Bronchial epithelial cell (primary cell): ENCODE measurements around the gene CCR2. TPM values are rescaled to one million over a fixed set of nuclear protein-coding genes. Genes with fewer than 3 reads are reported as not detected.

Experiments used
- DNase-seq: peaks from one replicate; pipeline ENCODE4 v3.0.0-alpha.2; 2010; ENCODE audit warnings: low read depth
- FAIRE-seq: peaks from 2 replicates; lab custom pipeline; 2011; peaks lifted over from hg19 to GRCh38; lab: Jason Lieb, UNC
- H3K27me3 ChIP-seq: 2 replicates; pipeline ENCODE4 v1.5.1; 2011; ENCODE audit warnings: low read length; ENCODE audit not compliant: control insufficient read depth, insufficient read depth
- H3K36me3 ChIP-seq: 2 replicates; pipeline ENCODE4 v1.5.1; 2011; ENCODE audit warnings: low read length; ENCODE audit not compliant: control insufficient read depth, insufficient read depth
- H3K4me3 ChIP-seq: 2 replicates; pipeline ENCODE4 v1.5.1; 2011; ENCODE audit warnings: mild to moderate bottlenecking, low read depth, low read length, control low read depth
- total RNA-seq: library from RNA; depleted of rRNA; stranded (reverse); fragments of >200 nt; gene quantifications from 2 replicates; pipeline ENCODE4 v1.2.1, GENCODE V29; 2014
- TF ChIP-seq, protein P1 (sequence below): IDR thresholded peaks from 2 replicates; pipeline ENCODE4 v1.5.1; 2011; ENCODE audit warnings: mild to moderate bottlenecking, moderate library complexity, low read length, control low read depth, inconsistent platforms; ENCODE audit not compliant: insufficient read depth, severe bottlenecking

CCR2 gene
- total RNA-seq, 1 donor from 2014 or later, result not detected

DNA sequence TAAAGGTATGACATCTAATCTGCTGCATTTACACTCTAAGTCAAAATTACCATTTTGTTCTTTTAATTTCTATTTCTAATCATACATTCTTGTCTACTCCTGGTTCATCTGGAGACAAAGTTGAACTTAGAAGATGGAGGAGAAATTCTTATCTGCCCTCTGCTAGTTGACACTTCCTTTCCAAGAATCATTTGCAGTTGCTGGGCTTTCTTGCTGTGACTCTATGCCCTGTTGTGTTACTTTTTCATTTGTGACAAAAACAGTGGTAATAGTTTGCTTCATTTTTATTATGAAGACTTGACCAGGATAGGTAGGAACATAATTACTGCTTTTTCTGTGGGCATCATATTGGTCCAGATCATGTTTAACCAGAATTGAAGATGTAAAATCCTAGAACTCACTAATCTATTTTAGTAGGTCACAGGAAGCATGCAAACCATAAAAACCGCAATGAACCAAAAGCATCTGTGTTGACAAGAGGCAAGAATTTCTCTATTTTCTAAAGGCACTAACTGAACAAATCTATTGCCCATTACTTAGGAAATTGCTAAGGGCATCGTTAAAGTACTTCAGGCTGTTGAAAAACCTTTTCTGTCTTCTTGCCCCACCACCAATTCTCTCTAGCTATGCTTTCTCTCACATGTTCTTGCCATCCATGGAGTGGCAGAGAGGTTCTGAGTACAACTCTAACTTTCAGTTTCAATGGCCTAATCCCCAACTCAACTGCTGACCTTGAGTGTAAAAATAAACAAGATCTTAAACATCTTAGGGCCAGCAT lies 4.2 kb upstream of the CCR2 start:
- no peak for FAIRE-seq
- H3K27me3 ChIP-seq, result peaks cover 4% of the 10 kb centered on the region
- no peak for DNase-seq
- TF ChIP-seq, protein P1, sequence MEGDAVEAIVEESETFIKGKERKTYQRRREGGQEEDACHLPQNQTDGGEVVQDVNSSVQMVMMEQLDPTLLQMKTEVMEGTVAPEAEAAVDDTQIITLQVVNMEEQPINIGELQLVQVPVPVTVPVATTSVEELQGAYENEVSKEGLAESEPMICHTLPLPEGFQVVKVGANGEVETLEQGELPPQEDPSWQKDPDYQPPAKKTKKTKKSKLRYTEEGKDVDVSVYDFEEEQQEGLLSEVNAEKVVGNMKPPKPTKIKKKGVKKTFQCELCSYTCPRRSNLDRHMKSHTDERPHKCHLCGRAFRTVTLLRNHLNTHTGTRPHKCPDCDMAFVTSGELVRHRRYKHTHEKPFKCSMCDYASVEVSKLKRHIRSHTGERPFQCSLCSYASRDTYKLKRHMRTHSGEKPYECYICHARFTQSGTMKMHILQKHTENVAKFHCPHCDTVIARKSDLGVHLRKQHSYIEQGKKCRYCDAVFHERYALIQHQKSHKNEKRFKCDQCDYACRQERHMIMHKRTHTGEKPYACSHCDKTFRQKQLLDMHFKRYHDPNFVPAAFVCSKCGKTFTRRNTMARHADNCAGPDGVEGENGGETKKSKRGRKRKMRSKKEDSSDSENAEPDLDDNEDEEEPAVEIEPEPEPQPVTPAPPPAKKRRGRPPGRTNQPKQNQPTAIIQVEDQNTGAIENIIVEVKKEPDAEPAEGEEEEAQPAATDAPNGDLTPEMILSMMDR, result no peak
- no peak overlapping the region for H3K4me3 ChIP-seq
- no peaks in the 10 kb centered on the region for H3K36me3 ChIP-seq

DNA sequence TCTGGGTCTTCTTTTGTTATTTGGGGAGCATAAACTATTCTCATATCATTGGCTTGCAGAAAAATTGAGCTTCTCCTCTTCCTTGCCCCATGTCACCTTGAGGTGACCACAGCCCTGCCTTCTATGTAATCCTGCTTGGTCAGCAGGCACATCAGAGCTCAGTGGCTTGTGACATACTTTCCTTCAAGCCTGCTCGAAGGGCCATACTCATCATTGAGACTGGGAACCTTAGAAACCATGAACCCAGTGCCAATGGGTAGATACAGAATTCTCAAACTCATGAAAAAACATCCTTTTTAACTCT lies 3.7 kb upstream of the CCR2 start:
- no peak for FAIRE-seq
- Histone ChIP-seq H3K4me3 (no peak overlapping the region), H3K36me3 (no peaks in the 10 kb centered on the region), H3K27me3 (peaks cover 4% of the 10 kb centered on the region)
- TF ChIP-seq, protein P1, result no peak
- DNase-seq, result no peak

GRCh38 chr3:46351646-46352045 lies 2.3 kb upstream of the CCR2 start:
- no peaks in the 10 kb centered on the region for H3K36me3 ChIP-seq
- FAIRE-seq (no peak), DNase-seq (no peak)
- TF ChIP-seq, protein P1, result no peak
- H3K27me3 ChIP-seq, result peaks cover 7% of the 10 kb centered on the region
- H3K4me3 ChIP-seq, result no peak overlapping the region

GRCh38 chr3:46353090-46353489 lies 821 bp upstream of the CCR2 start:
- TF ChIP-seq, protein P1, result no peak
- Histone ChIP-seq H3K36me3 (no peaks in the 10 kb centered on the region), H3K27me3 (peaks cover 9% of the 10 kb centered on the region), H3K4me3 (no peak overlapping the region)
- FAIRE-seq (no peak), DNase-seq (no peak)

DNA sequence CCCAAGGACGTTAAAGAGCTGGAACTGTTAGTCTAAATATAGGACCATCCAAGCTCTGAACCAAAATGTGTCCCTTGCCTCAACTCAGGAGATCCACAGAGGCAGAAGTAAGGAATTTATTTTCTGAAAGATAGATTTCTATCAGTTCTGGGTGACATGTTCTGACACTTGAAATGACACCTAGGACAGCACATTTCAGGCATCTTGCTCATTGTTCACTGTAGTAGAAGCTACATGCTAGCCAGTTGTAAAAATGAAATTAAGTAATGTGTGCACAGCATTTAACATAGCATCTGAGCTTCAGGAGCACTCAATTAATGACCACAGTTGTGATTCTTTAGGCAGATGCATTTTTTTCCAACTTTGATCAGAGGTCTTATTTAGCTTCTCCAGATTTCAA lies 567 bp downstream of the CCR2 start:
- Histone ChIP-seq H3K4me3 (no peak overlapping the region), H3K27me3 (peaks cover 13% of the 10 kb centered on the region), H3K36me3 (no peaks in the 10 kb centered on the region)
- FAIRE-seq, result no peak
- TF ChIP-seq, protein P1, result no peak
- no peak for DNase-seq

DNA sequence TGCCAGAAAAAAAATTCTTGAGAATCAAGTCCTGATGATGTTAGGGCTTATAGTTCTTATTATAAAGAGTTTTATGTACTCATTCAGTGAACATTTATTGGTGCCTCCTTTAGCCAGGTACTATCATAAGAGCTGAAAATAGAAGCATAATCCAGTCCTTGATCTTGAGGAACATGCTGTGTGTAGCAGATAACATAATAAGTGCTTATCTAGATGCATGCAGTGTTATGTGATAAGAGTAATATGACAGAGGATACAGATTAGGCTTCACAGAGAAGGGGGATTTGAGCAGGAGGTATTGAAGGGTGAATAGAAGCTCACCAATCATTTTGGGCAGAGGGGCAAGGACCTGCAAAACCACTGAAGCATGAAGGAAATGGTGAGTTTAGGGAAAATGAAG lies 1.1 kb downstream of the CCR2 start:
- FAIRE-seq (no peak), DNase-seq (no peak)
- TF ChIP-seq, protein P1, result no peak
- Histone ChIP-seq H3K27me3 (peaks cover 13% of the 10 kb centered on the region), H3K4me3 (no peak overlapping the region), H3K36me3 (no peaks in the 10 kb centered on the region)
